ENCODE data around the gene DNAH17. TPM values are rescaled to one million over a fixed set of nuclear protein-coding genes. Genes with fewer than 3 reads are reported as not detected.

The DNAH17 gene
- total and polyA plus RNA-seq, 2 of the 8 experiments (the other 6 are each of a cell fraction or from before 2014, with no cell fraction given) = 0.14 to 0.67 TPM

- no peak for FAIRE-seq
- DNase-seq (ENCODE audit: low read depth in 1 of 2, low spot score in 2 of 2) = no peak
- TF ChIP-seq SIN3A (conservative IDR thresholded peaks at IDR 0.05 in 1 of 2, IDR thresholded peaks at IDR 0.05 in 1 of 2; ENCODE audit: low read depth in 1 of 2, low read length in 2 of 2) (no peak), RFX5 (IDR thresholded peaks at IDR 0.05; ENCODE audit: borderline replicate concordance, low read depth, low read length) (no peak), TAF7 (optimal IDR thresholded peaks at IDR 0.05; ENCODE audit: borderline replicate concordance, low read depth, low read length) (no peak), SRF (IDR thresholded peaks at IDR 0.05; ENCODE audit: low read depth, low read length) (no peak), CREB1 (IDR thresholded peaks at IDR 0.05) (no peak), NANOG (IDR thresholded peaks at IDR 0.05; ENCODE audit: insufficient read depth, low read depth, low read length, poor library complexity, severe bottlenecking) (no peak), TEAD4 (IDR thresholded peaks at IDR 0.05; ENCODE audit: low read depth, low read length) (no peak), HDAC6 (IDR thresholded peaks at IDR 0.05; ENCODE audit: low read depth, low read length) (no peak), SAP30 (IDR thresholded peaks at IDR 0.05; ENCODE audit: insufficient read depth, insufficient replicate concordance, low read length) (no peak), GABPA (IDR thresholded peaks at IDR 0.05; ENCODE audit: borderline replicate concordance, insufficient read depth, low read length) (no peak), CBX5 (IDR thresholded peaks at IDR 0.05; ENCODE audit: low read depth, low read length) (no peak), ASH2L (IDR thresholded peaks at IDR 0.05; ENCODE audit: low read length) (no peak), SIRT6 (IDR thresholded peaks at IDR 0.05; ENCODE audit: low read length) (no peak), CTBP2 (IDR thresholded peaks at IDR 0.05; ENCODE audit: borderline replicate concordance, insufficient read depth, insufficient read length, low read length) (no peak)
These were observed 28.7 kb upstream of the DNAH17 start for GRCh38 chr17:78605886-78606285.

More at GRCh38 chr17:78605886-78606285, 28.7 kb upstream of the DNAH17 start:
- H2BK5ac ChIP-seq (ENCODE audit: low read depth, low read length) = no peak overlapping the region
- no peak overlapping the region for H3K18ac ChIP-seq (ENCODE audit: extremely low read depth, low read length)
- no peak overlapping the region; a peak in 1 of 8 replicates for H3K4me3 ChIP-seq (ENCODE audit: extremely low read depth in 1 of 4, insufficient read depth in 2 of 4, low read depth in 3 of 4, low read length in 4 of 4)
- ChIA-PET POLR2A (ENCODE audit: partially characterized antibody) (no interaction called here), CTCF (ENCODE audit: partially characterized antibody) (interaction anchor here (0.8 to 5.0 kb wide), 14 partner anchors 9 to 161 kb away, joined by 3 to 46 read pairs (median 4); no protein-coding TSS in a partner anchor)
- H3K27me3 ChIP-seq (replicated peaks in 1 of 4; ENCODE audit: control insufficient read depth in 3 of 4, extremely low read depth in 1 of 4, insufficient read depth in 3 of 4, low read length in 3 of 4) = no peaks in the 10 kb centered on the region; a peak in 2 of 7 replicates
- H2AK5ac ChIP-seq (ENCODE audit: low read depth, low read length) = no peak overlapping the region
- no peaks in the 10 kb centered on the region for H3K23me2 ChIP-seq (ENCODE audit: low read depth, low read length)
- H2BK120ac ChIP-seq (replicated peaks; ENCODE audit: low read depth, low read length) = no peak overlapping the region
- no peak overlapping the region for H2BK12ac ChIP-seq (ENCODE audit: low read depth, low read length)
- H2BK15ac ChIP-seq (ENCODE audit: low read length) = no peak overlapping the region
- no peaks in the 10 kb centered on the region for H3K79me2 ChIP-seq (ENCODE audit: control insufficient read depth in 1 of 2, insufficient read depth in 2 of 2, low read length in 2 of 2)
- no peak overlapping the region for H3K4ac ChIP-seq (replicated peaks; ENCODE audit: insufficient read length, low read depth, low read length)
- H4K8ac ChIP-seq (ENCODE audit: extremely low read depth, insufficient read depth, low read length) = no peak overlapping the region
- no peak overlapping the region for H2BK20ac ChIP-seq (ENCODE audit: low read length)
- H3K56ac ChIP-seq (replicated peaks; ENCODE audit: insufficient read length, low read depth, low read length) = no peak overlapping the region
- no peak overlapping the region for H4K5ac ChIP-seq (ENCODE audit: insufficient read length, low read depth, low read length)
- H3K9ac ChIP-seq (replicated peaks in 1 of 4; ENCODE audit: extremely low read depth in 1 of 4, low read depth in 3 of 4, low read length in 3 of 4) = no peak overlapping the region
- H3K79me1 ChIP-seq (ENCODE audit: low read depth, low read length) = no peaks in the 10 kb centered on the region
- H4K91ac ChIP-seq (replicated peaks; ENCODE audit: insufficient read length, low read length) = no peak overlapping the region
- no peak overlapping the region for H2AFZ ChIP-seq (ENCODE audit: low read length)
- no peak overlapping the region for H3K23ac ChIP-seq (ENCODE audit: insufficient read length)
- peaks cover 0 to under 1% (median 0%) of the 10 kb centered on the region in 4 experiments; a peak in 3 of 7 replicates for H3K4me1 ChIP-seq (replicated peaks in 1 of 4; ENCODE audit: control insufficient read depth in 3 of 4, insufficient read depth in 4 of 4, low read length in 3 of 4)
- H3K14ac ChIP-seq (ENCODE audit: insufficient read length) = no peak overlapping the region
- H4K20me1 ChIP-seq (replicated peaks in 1 of 2; ENCODE audit: control insufficient read depth in 1 of 2, insufficient read depth in 2 of 2, low read length in 2 of 2) = no peaks in the 10 kb centered on the region
- 88% methylated on average over 6 of the region's 6 CpGs; no CpG with 5 or more reads in 1 of the 2 experiments for WGBS, 2 experiments (ENCODE audit: extremely low coverage in 1 of 2, insufficient coverage in 1 of 2, insufficient read length in 1 of 2, insufficient replicate concordance in 2 of 2, low coverage in 1 of 2, low lambda C conversion rate in 2 of 2, missing lambda C conversion rate in 1 of 2)
- peaks cover 0 to 7% of the 10 kb centered on the region in 2 experiments; a peak in 1 of 4 replicates for H3K9me3 ChIP-seq (ENCODE audit: insufficient read depth in 2 of 2, low read depth in 1 of 2, low read length in 1 of 2)
- no peak overlapping the region for H3K27ac ChIP-seq (ENCODE audit: low read depth, low read length)
- no peaks in the 10 kb centered on the region for H3K36me3 ChIP-seq (ENCODE audit: control insufficient read depth in 2 of 4, insufficient read depth in 4 of 4, low read length in 3 of 4)
- H3K4me2 ChIP-seq (ENCODE audit: insufficient read depth in 1 of 2, low read depth in 2 of 2, low read length in 2 of 2) = no peak overlapping the region
